GM11168 (cell line): ENCODE results near the gene SLC16A8.

Source experiments
- in situ Hi-C: fragments of 300-500 bp; cut with MboI; formaldehyde crosslinking; loops from one replicate; pipeline ENCODE4 v1.12.0; 2022; ENCODE audit warnings: low sequenced_read_pairs; ENCODE audit not compliant: unreplicated experiment

SLC16A8 gene

GRCh38 chr22:38034278-38034882 is 49.6 kb downstream of the SLC16A8 start:
- in situ Hi-C loops: no loop called here

DNA sequence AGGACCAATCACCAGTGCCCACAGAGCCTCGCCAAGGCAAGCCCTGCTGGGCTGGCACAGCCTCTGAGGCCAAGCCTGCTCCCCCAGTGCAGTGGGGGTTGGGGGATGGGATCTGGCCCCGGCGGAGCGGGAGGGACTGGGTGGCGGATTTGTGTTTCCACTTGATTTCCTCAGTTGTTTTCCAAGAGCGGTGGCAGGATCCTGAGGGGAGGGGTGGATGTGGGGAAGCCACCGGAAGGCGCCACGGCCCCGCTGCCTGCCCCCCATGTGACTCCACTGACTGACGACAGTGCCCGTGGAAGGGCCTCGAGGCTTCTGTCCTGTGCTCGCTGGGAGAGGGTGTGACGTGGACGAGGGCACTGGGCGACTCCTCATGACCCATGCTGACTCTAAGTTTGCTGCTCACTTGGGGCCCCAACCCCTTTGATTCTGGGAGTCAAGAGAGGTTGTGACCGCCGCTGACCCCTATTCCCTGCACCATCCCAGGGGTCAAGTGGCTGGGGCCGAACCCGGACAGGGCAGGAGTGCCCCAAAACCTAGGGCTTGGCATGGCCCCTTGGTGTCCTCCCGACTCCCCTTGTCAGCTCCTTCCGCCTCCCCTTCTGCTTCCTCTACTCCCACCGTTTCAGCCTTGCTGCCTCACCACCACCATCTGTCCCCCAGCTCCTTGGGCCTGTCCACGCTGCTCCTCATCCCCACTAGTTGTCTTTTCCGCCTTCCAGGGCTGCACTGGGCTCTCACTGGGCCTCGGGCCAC is 50.3 kb downstream of the SLC16A8 start:
- in situ Hi-C loops: no loop called here

GRCh38 chr22:38032681-38033521 is 51.1 kb downstream of the SLC16A8 start:
- in situ Hi-C loops: no loop called here

- in situ Hi-C loops: no loop called here
These were observed 52.5 kb downstream of the SLC16A8 start for GRCh38 chr22:38031491-38031890.

DNA sequence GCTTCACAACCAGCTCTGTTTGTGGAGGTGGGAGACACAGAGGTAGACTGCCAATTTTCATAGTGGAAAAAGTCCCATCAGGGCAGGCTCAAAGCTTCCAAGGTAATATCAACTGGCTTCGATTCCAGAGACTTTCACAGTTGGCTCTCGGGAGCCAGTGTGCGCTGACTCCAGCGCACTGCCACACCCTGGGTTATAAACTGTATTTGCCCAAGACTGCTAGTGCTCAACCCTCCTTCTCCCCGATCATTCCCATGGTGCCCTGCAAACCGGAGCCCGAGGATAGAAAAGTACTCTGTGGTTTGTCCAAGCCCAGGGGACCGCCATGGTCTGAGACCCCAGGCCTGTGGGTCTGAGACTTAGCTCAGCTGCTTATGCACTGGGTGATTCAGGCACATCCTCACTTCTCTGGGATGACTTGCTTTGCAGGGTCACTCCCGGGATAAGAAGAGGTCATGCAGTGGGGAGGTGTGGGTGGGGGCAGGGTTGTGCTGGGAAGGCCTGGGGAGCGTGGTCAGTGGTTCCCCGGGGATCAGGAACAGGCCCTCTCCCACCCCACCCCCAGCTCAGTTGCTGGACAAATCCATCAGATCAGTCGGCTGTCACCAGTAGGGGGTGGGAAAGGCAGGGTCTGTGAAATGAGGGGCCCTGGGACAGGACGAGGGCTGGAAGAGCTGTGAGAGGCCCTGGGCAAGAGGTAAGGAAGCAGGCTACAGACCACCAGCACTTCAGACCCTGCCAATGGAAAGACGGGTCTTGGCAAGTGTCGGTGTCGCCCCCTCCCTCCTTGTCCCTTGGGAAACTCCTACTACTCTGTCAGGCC is 53.5 kb downstream of the SLC16A8 start:
- in situ Hi-C loops: no loop called here

GRCh38 chr22:38029901-38030300 is 54.1 kb downstream of the SLC16A8 start:
- in situ Hi-C loops: no loop called here

DNA sequence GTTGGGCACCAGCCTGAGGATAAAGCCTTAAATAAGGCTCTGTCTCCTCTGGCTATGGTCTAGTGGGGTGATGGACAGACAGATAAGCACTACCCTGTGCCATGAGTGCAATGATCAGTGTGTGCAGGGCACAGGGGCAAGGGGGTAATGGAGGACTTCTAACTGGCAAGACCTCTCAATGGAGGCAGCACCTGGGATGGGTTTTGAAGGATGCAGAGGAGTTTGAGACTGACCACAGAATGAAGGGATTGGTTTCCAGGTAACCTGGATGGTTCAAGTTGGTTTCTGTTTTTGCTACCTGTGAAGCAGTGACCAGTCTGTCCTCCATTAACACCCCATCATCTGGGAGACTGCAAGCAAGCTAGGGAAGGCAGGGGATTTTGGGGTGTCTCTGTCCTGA is 54.6 kb downstream of the SLC16A8 start:
- in situ Hi-C loops: no loop called here

DNA sequence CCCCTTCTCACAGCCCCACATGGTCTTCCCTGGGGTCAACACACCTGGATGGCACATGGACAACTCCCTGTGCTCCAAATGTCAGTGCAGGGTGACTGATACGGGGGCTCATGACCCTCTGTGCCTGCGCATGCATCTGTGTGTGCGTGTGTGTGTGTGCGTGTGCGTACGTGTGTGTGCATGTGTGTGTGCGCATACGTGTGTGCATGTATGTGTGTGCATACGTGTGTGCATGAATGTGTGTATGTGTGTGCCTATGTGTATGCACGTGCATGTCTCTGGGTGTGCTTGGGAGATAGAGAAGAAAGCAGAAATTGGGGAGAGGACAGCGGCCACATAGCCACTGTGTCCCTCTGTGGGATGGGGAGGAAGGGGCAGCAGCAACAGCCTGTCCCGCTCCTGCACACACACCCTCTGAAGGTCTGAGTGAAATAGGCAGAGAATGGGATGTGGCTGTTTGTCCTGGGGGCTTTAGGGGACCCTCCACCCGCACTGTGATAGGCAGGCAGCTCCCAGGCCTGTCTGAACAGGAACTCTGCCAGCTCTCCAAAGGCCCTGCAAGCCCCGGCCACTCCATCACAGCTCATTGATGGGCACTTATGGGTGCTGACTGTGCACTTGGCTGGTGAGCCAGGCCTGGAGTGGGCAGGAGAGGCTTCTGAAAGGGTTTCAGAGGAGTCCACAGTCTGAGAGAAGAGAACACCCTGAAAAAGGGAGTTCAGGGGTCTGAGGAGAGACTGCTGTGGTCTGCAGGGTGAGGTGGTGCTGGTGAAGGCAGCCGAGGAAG is 55.4 kb downstream of the SLC16A8 start:
- in situ Hi-C loops: no loop called here
